ELR (cell line): ENCODE results near the gene ANKRD44.

ENCODE experiments used
- DNase-seq: peaks from one replicate; pipeline ENCODE4 v3.0.0-alpha.2; 2015; ENCODE audit warnings: low read depth

ANKRD44 gene

DNA sequence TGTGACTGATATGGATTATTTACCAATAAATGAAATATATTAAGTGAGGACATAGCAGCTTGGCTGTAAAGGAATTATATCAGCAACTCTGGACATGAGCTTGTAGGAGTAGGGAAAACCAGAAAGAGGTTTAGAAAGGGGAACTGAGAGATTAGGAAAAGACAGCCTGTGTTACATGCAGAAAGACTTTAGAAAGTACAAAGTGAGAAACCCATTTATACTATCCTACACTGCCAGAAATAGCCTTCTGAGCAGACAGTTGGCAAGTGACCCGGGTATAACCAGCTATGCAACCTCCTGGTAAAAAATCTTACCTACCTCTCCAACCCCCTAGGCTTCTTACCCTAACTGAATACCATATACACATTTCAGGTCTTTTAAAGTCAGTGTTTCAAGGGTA lies 134.1 kb downstream of the ANKRD44 start:
- DNase-seq: no peak

GRCh38 chr2:197174539-197175094 lies 136.0 kb downstream of the ANKRD44 start:
- peak; percentile 68 for DNase-seq

- DNase-seq: no peak
These were observed 139.0 kb downstream of the ANKRD44 start for GRCh38 chr2:197171582-197171981.

- DNase-seq: peak; percentile 67
These were observed 140.4 kb downstream of the ANKRD44 start for GRCh38 chr2:197170208-197170607.

DNA sequence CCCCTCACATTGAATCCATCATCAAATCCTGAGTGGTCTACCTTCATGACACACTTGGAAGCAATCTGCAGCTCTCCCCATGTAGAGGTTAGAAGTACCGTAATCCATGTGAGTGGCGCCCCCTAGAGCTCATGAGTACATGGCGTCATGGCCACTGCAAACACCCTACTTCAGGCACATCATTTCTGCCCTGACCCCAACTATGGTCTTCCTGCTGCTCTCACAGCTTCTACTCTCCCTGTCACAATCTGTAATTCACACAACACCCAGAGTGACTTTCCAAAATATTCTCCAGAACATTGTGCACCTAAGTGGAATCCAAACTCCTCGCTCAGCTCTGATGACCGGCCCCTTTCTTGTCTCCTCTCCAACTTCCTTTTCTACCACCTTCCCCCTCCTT lies 141.9 kb downstream of the ANKRD44 start:
- DNase-seq: peak; percentile 83

DNA sequence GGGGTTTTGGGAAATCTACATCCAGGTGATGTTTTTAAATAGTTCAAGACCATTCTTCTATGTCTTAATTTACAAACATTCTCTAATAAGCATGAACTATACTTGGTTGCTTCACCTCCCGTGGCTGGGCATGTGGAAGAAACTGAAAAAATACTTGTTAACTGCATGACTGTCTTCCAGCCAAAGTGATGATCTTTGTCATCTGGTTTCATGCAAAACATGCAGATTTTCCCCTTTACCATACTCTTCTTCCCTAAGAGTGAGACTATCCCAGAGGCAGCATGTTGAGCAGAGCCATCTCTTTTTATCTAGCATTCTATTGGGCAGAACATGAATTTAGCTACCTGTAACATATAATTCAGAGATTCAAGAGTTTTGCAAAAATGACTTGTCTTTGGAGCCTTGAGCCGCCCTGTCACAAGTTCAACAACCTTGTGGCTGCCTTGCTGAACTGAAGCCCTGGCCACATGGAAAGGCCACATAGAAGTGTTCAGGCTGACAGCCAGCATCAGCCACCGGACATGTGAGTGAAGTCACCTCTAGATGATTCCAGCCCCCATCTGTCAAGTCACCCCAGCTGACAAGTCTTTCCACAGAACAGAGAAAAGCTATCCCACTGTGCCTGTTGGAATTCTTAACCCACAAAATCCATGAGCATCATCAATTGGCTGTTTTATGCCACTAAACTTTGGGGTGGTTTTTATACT lies 142.8 kb downstream of the ANKRD44 start:
- no peak for DNase-seq

GRCh38 chr2:197165020-197165419 lies 145.6 kb downstream of the ANKRD44 start:
- DNase-seq: no peak

DNA sequence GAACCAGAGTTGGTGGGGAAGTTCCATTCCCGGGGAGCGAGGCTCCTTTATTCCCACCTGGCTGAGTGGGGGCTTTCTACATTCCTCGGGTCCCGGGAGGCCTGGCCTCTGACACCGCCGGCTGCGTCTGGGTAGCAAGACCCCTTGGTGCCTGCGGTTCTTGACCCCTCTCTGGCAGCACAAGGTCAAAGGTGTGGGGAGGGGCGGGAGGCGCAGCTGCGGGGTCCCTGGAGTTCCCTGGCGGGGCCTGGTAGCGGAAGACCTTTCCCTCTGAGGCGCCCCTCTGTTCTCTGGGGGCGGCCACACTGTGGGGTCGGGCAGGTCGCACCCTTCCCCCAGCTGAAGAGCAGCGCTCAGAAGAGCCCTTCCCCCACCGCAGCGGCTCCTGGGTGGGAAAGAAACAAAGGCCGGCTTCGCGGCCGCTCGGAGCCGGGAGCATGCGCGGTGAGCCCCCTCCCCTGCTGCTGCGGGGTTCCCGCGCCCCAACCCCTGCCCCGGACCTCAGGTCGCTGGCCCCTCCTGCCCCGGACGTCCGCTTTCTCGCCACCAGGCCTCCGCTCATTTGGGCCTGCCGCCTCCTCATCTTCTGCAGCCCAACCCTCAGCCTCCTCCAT lies 146.3 kb downstream of the ANKRD44 start:
- no peak for DNase-seq

- no peak for DNase-seq
These were observed 146.9 kb downstream of the ANKRD44 start for GRCh38 chr2:197163712-197164140.

DNA sequence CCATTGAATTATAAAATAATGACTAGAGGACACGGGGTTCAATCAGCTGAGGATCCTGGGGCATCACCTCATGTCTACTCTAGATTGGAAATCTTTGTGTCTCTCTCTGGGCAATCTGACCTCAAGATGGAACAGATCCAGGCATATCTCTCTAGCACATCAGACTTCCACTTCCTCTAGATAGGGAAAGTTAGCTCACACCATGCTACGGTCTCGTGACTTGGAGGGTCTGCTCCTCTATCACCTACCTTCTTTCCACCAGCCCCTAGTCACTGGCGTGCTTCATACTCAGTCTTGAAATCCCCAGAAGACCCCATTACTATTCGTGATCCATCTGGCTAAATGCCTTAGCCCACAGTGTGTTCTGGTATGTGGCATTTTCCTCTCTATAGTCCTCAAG lies 148.8 kb downstream of the ANKRD44 start:
- no peak for DNase-seq

DNA sequence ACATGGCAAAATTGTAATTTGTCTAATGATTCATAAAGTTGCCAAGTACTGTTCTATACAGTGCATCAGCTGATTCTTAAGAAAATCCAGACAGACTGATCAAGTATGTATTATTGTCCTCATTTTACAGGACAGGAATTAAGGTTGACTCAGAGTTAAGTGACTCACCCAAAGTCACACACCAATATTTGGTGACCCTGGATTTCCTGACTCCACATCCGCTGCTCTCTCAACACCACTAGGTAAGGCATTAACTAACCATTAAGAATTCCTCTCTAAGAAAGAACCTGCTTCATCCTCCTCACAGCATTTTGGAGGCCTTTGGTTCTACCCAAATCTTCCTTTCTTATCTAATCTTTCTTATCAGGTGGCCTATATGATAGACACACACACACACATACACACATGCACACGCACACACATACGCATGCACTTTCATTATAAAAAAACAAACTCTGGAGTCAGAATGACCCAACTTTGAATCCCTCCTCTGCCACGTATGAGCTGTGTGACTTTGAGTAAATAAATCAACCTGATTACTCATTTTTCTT lies 150.8 kb downstream of the ANKRD44 start:
- peak; percentile 90 for DNase-seq

DNA sequence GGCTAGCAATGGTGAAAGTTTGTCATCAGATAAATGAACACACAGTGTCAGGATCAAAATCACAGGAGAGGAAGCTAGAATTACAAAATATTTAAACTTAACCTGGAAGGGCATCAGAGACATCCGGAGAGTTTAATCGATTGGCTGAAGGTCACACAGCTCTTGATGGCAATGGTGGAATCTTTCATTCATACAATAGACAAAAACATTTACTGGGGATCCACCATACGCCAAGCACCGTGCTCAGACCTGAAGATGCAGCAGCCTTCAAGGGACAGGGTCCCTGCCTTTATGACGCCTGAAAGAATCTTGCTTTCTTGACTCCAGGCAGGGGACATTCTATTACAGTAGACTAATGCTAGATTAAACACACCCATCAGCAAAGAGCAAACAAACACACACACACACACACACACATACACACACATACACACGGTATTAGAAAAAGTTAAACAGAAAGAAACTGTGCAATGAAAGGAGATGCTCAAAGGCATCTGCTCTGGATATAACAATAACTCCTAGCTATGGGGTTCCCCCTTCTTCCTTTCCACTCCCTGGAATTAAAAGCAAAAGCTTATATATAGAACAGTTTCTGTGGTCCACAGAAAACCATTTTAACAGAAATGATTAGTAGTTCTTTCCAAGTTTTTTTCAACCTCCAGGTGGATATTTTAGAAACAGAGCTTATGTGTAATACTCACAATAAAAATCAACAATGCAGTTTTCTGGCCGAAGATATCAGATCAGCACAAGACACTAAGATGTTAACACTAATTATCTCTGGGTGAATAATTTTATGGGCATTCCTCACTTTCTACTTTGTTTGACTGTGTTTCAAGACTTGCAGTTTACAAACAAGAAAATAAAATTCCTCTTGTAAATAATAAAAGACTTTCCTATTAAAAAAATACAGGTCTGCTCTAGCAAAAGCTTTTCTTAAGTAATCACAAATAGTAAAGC lies 151.7 kb downstream of the ANKRD44 start:
- peak; percentile 32 for DNase-seq

DNA sequence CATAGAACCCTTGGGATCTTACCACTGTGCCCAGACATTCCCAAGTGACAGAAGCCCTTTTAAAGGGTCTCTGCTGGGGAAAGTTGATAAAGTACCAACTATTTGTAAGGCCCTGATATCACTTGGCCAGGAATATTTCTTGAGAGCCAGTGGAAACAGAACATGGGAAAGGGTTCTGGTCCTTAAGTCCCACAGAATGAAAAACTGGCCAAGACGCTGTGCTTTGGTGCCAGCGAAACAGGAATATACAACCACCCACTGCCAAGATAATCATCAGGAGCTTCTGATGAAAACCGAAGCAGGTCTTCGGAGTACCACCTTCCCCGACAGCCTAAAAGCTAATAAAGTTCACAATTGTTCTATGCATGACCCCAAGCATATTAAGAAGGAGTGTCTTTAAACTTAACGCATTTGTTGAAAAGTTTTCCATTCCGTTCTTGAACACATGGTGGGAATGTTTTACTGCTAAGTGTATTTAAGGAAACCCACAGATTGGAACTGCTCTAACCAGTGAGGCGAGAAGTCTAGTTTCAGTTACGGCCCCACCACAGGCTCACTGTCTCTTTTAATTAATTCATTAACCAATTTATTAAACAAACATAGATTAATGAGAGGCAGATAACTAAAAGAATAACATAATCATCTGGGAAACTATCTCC lies 152.6 kb downstream of the ANKRD44 start:
- DNase-seq: no peak

GRCh38 chr2:197156771-197157170 lies 153.8 kb downstream of the ANKRD44 start:
- no peak for DNase-seq

DNA sequence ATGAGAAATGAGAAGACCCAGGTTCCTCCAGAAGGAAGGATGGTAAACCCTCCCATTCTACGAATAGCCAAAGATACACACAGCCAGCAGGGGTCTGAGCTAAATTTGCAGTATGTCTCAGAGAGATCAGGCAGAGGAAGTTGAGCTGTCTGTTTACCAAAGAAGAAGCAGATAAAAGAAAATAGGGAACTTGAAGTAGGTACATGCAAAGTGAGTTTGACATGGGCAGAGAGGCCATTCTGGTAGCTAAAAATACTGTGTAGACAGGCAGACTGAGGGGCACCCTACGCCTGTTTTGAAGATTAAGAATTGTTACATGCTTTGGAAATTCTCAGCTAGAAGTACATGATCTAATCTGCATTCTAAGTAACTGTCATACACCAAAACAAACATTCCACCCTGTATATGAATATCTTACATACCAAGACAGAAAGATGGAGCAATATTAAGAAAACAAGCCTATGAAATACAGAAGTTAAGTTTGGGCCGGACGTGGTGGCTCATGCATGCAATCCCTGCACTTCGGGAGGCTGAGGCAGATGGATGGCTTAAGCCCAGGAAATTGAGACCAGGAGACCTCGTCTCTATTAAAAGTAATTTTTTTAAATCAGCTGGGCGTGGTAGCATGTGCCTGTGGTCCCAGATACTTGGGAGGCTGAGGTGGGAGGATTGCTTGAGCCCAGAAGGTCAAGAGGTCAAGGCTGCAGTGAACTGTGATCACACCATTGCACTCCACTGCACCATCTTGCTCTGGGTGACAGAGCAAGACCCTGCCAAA lies 157.9 kb downstream of the ANKRD44 start:
- peak; percentile 40 for DNase-seq

DNA sequence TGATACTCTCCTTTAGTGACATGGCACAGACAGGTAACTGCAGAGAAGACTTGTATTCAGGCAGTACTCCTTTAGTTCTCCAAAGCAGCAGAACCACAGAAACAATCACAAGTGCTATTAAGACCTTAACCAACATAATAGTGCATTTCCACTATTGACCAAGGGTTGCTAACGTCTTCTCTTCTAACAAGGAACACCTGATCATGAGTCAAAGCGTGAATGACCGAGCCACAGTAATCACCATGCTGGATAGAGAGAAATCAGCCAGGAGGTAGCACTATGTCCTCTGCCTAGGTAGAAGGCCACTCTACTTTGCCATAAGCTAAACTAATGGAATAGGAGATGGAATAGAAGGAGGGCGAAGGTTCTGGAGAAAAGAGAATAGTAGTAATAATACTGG lies 161.0 kb downstream of the ANKRD44 start:
- DNase-seq: no peak

DNA sequence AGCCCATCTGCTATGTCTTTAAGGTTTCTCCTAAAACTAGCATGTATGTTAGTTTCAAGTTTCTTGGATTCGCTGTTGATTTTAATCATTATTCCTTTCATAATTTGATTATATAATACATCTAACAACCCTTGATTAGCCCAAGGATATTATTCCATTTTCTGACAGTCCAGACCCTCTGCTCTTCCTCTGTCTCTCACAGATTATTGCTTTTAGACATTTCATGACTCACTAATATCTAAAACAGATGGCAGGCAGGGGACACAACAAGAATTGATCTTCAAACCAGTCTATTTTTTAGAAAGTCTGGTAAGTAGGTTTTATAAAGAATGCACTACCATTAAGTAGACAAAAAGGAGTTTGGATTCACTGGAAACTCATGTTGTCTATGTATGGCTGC lies 162.2 kb downstream of the ANKRD44 start:
- no peak for DNase-seq

- DNase-seq: no peak
These were observed 162.6 kb downstream of the ANKRD44 start for GRCh38 chr2:197147942-197148341.

DNA sequence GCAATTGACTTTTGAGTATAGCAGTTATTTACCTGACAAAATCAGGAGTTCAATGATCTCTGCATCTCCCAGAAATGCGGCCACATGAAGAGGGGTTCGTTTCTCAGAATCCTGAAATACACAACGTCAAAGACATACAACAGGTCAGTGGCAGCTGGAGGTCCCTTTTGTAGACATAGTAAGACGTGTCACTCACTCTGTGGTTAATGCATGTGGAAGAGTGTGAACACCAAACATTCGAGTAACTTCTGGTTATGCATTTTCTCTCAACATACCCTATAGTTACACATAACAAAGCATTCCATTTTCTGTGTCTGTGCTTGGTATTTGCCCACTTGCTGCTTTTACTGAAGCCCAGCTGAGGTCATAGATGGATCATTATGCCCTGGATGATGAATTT lies 163.6 kb downstream of the ANKRD44 start:
- DNase-seq: no peak

DNA sequence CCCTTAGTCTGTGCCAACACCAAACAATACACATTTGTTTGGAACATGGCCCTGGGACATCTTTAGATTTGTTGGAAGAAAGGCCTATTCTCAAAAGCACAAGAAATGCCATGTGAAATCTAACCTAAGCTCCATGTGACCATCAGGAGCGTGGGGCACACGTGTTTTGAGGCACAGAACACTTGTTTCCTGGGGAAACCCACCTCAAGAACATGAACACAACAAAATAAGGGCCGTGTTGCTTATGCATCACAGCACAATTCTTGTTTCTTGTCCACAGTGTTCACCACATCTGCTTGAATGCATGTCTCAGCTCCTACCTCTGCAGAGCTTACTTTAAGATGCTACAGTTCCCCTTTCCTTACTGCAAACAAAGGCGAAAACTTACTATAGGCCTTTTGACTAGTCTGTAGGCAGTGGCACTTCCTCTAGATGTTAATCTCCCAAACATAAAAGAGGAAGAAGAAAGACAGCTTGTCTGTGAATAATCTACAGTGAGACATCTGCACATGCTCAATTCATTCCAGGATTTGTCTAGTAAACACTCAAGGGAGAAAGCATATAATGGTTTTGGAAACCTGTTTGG lies 165.0 kb downstream of the ANKRD44 start:
- no peak for DNase-seq
